Skeletal muscle tissue (tissue), 4 donors: ENCODE data around the gene RNF150. TPM values are rescaled to one million over a fixed set of nuclear protein-coding genes. Genes with fewer than 3 reads are reported as not detected.
A peak's percentile ranks its signal among the peaks of the same experiment; 100 is the strongest.

Experiments used
- H3K27ac ChIP-seq: one replicate; pipeline ENCODE4 v1.7.0; 2013; ENCODE audit warnings: mild to moderate bottlenecking, low read depth, low read length, inconsistent platforms
- H3K27me3 ChIP-seq, 3 donors: one replicate each; pipeline ENCODE4 v1.7.0; 2013; ENCODE audit warnings: low read length in 3 of 3; ENCODE audit not compliant: control insufficient read depth in 3 of 3, insufficient read depth in 3 of 3
- H3K36me3 ChIP-seq, 3 donors: one replicate each; pipeline ENCODE4 v1.7.0; 2013; ENCODE audit warnings: low read length in 3 of 3; ENCODE audit not compliant: control insufficient read depth in 3 of 3, insufficient read depth in 3 of 3
- H3K4me1 ChIP-seq, 3 donors: one replicate each; pipeline ENCODE4 v1.7.0; 2013; ENCODE audit warnings: low read length in 3 of 3, mild to moderate bottlenecking in 3 of 3; ENCODE audit not compliant: control insufficient read depth in 3 of 3, insufficient read depth in 3 of 3
- H3K4me3 ChIP-seq, 3 donors: one replicate each; pipeline ENCODE4 v1.7.0; 2013; ENCODE audit warnings: low read length in 3 of 3
- H3K9ac ChIP-seq, 3 donors: one replicate each; pipeline ENCODE4 v1.7.0; 2013; ENCODE audit warnings: low read length in 3 of 3, mild to moderate bottlenecking in 3 of 3, moderate library complexity in 2 of 3, low read depth in 1 of 3
- H3K9me3 ChIP-seq, 3 donors: one replicate each; pipeline ENCODE4 v1.7.0; 2013; ENCODE audit warnings: low read length in 3 of 3; ENCODE audit not compliant: control insufficient read depth in 3 of 3
- total RNA-seq: library from RNA; depleted of rRNA; stranded (reverse); fragments of >200 nt; gene quantifications from one replicate; pipeline ENCODE4 v1.2.3, GENCODE V29; 2014
- donor health status: Osteomylitis.

Gene RNF150
- total RNA-seq, 1 donor from 2014 or later: 36.5 TPM

DNA sequence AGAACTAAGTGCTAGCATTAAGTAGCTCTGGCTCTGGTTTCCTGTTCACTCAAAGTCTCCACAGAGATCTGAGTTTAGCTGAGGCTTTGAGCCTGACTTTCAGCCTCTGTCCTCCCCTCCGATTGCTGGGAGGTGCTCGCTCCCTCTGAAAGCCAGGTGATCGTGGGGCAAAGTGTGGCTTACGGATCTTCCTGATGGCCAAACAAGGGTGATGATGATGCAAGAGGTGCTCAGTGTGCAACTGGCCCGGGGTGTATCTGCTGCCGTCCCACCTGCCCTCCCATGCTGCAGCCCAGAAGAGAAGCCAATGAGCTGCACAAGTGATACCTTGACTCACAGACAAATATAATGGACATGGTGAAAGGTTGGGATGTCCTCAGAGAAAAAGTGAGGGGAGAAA is 207.9 kb downstream of the RNF150 start:
- no peak overlapping the region for H3K27ac ChIP-seq
- no peaks in the 10 kb centered on the region for H3K9me3 ChIP-seq
- no peaks in the 10 kb centered on the region for H3K27me3 ChIP-seq
- peak overlapping the region in 1 of 3 donors; percentile 17 for H3K4me3 ChIP-seq
- peak overlapping the region in 1 of 3 donors; percentile 41 for H3K9ac ChIP-seq
- no peaks in the 10 kb centered on the region for H3K36me3 ChIP-seq
- peaks cover 9 to 14% (median 14%) of the 10 kb centered on the region in 3 donors for H3K4me1 ChIP-seq

DNA sequence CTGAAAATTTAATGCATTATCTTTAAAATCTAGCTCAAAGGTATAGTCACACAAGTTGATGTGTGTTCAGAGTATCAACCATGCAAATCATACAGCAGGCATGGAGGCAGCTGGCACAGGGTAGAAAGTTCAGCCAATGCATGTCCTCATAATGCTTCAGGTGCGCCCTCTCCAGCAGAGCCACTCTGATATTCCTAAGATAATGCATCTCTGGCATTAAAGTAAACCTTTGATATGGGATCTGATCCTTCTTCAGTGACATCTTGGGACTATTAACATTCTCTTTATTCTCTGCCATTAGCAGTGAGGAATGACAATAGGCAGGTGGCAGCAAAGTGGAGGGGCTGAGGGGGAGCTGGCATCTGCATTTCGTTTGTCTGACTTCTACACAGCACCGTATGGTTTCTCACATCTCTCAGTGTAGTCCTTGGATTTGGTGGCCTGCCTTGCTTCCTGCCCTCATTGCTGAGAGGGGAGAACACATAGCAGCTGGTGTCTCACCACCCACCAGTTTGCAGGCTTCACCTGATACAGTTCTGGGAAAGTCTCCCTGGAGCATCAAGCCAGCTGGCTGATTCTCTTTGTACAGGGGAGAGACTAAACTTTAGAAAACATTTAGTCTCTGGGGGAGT is 208.4 kb downstream of the RNF150 start:
- Histone ChIP-seq H3K4me3 (no peak overlapping the region), H3K27ac (no peak overlapping the region), H3K4me1 (peaks cover 8 to 14% (median 14%) of the 10 kb centered on the region in 3 donors), H3K9ac (peak overlapping the region in 1 of 3 donors; percentile 41), H3K9me3 (no peaks in the 10 kb centered on the region), H3K36me3 (no peaks in the 10 kb centered on the region), H3K27me3 (no peaks in the 10 kb centered on the region)

DNA sequence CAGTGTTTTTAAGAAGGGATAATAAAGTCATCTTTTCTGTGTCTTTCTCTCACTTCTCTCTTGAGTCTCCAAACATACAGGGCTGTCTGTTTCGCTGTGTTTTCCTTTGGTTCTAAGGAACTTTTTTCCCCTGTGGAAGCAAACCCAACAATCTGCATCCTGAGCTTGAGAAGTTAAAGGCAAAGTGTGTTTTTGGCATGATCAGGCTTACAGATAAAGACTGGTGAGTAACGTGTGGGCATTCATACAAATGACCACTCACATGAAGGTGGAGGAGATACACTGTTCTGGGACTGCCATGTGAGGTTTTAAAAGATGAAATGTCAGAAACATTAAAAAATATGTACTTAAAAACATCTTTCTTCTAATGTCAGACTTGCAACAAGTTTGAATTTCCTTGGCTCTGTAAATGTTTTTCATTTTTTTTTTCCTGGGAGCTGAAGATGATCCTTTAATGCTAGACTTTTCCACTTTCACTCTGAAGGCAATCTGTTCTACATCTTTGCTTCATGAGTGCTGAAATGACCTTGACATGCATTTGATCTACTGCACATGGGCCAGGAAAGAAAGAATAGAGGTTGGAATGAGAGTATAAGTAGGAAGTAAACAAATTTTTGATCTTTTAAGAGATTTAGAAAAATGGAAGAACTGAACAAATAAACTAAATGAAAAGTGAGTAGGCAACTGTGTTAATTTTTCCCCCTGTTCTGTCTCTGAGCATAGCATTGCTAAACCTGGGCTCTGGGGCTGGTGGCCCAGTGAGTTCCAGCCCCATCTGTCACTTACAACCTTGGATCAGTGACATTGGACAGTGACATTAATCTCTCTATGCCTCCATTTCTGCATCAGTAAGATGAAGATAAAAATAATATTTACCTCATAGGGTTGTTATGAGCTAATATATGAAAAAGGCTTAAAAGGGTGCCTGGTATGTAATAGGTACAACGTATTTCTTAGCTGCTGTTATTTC is 226.0 kb downstream of the RNF150 start:
- Histone ChIP-seq H3K4me3 (no peak overlapping the region), H3K36me3 (peaks cover 5 to 8% (median 6%) of the 10 kb centered on the region in 3 donors), H3K27me3 (no peaks in the 10 kb centered on the region), H3K9ac (no peak overlapping the region), H3K4me1 (peaks cover 0 to 2% (median 0%) of the 10 kb centered on the region in 3 donors), H3K27ac (no peak overlapping the region), H3K9me3 (no peaks in the 10 kb centered on the region)

DNA sequence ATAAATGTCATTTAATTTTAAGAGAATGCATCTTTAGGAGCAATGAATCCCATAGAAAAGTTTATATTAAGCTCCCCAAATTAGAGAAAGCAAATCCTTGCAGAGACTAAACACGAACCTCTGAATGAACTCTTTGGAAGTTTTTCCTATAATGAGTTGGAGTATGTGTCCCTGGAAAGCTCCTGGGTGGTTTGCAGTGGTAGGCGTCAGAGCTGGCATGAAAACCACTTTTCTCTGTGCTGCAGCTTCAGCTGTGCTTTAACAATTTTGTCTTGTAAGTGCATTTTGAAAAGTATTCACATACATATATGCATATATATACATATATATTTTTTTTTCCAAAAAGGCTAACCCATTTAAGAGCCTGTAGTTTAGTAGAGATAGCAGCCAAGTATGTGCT is 228.4 kb downstream of the RNF150 start:
- Histone ChIP-seq H3K36me3 (no peaks in the 10 kb centered on the region), H3K27me3 (no peaks in the 10 kb centered on the region), H3K4me1 (peaks cover 0 to 2% (median 0%) of the 10 kb centered on the region in 3 donors), H3K9me3 (no peaks in the 10 kb centered on the region), H3K9ac (no peak overlapping the region), H3K27ac (no peak overlapping the region), H3K4me3 (no peak overlapping the region)

DNA sequence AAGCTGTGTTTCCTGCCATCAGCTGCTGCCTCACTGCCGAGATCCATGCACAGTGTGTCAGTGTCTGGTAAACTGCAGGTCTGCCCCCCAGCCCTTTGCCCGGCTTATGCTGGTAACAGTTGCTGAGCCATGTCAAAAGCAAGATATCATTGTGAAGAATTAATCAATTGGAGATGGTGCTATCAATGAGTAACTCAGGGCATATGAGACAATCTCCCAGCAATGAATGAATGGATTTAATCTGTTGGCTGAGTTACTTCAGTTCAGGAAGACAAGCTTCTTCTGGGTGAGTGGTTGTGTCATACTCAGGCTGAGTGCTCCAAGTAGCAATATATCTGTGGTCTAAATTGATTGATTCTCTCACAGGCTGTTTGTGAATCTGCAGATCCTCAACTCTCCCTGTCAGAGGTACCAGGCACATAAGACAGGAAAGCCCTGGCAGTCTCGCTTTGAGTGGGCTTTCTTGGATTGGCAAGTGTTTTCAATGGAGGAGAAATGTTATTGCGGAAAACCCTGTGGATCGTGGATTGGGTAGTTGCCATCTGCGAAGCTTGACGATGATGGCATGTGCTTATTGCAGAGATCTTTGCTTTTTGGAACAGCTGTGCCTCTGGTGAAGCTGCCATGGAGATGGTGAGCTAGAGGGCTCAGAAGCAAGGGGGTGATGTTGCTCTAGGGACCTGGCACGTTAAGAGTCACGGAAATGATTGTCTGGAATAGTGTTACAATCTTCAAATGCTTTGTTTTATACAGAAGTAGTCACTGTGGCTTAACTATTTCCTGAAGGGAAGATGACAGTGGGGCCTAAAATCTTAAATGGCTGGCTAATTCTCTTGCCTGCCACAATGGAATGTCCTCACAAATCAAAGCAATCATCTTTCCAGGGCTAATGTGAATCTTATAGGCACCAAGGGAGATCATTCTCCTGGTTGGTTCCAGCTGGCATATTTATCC is 229.5 kb downstream of the RNF150 start:
- Histone ChIP-seq H3K9ac (no peak overlapping the region), H3K4me1 (peaks cover 0 to 2% (median 0%) of the 10 kb centered on the region in 3 donors), H3K4me3 (no peak overlapping the region), H3K27ac (no peak overlapping the region), H3K36me3 (no peaks in the 10 kb centered on the region), H3K27me3 (no peaks in the 10 kb centered on the region), H3K9me3 (no peaks in the 10 kb centered on the region)

- Histone ChIP-seq H3K27me3 (no peaks in the 10 kb centered on the region), H3K9ac (no peak overlapping the region), H3K4me1 (no peaks in the 10 kb centered on the region), H3K27ac (no peak overlapping the region), H3K9me3 (no peaks in the 10 kb centered on the region), H3K4me3 (no peak overlapping the region), H3K36me3 (no peaks in the 10 kb centered on the region)
Observed at GRCh38 chr4:140901736-140902336, 231.4 kb downstream of the RNF150 start.

DNA sequence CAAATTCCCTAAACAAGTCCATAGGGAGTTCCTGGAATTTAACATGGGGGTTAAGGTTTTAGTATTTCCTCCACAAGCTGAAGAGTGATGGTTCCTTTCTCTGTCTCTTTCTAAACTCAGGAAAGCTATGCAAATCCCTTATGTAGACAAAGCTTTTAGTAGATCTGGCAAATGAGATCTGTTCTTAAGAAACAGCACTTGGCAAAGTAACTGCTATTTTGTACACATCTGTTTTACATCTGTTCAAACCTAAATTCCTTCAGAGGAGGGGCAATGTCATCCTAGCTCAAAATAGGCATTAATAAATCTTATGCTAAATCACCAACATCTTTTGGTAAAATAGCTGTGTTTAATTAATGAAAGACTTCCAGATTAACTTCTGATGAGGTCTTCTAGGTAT is 239.3 kb downstream of the RNF150 start:
- H3K4me1 ChIP-seq: peaks cover 0 to under 1% (median 0%) of the 10 kb centered on the region in 3 donors
- H3K36me3 ChIP-seq: no peaks in the 10 kb centered on the region
- H3K4me3 ChIP-seq: no peak overlapping the region
- H3K27ac ChIP-seq: no peak overlapping the region
- no peak overlapping the region for H3K9ac ChIP-seq
- H3K9me3 ChIP-seq: no peaks in the 10 kb centered on the region
- H3K27me3 ChIP-seq: no peaks in the 10 kb centered on the region

- Histone ChIP-seq H3K9me3 (no peaks in the 10 kb centered on the region), H3K4me3 (no peak overlapping the region), H3K36me3 (no peaks in the 10 kb centered on the region), H3K4me1 (peaks cover 11 to 15% (median 12%) of the 10 kb centered on the region in 3 donors), H3K9ac (peak overlapping the region in 2 of 3 donors; percentile 36 to 57), H3K27me3 (no peaks in the 10 kb centered on the region), H3K27ac (peak overlapping the region; percentile 3)
Observed at GRCh38 chr4:140888054-140888453, 245.2 kb downstream of the RNF150 start.

DNA sequence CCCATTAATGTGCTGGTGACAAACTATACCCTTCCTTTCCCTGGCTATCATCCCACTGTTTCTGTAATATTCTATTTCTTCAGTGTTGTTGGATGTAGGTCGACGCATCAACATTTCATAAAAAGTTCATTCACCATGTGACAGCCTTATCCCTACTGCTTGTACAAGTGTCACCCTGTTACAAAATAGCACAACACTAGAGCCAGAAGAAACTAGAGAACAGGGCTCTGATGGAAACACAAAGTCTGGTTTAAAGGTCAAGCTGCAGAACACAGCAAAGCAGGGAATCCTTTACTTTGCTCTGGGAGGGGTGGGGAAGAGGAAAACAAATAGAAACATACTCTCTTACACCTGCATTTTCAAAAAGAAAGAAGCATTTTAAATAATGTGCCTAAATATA is 245.8 kb downstream of the RNF150 start:
- Histone ChIP-seq H3K9me3 (no peaks in the 10 kb centered on the region), H3K4me1 (peaks cover 11 to 15% (median 12%) of the 10 kb centered on the region in 3 donors), H3K36me3 (no peaks in the 10 kb centered on the region), H3K4me3 (no peak overlapping the region), H3K27me3 (no peaks in the 10 kb centered on the region), H3K9ac (peak overlapping the region in 2 of 3 donors; percentile 36 to 57), H3K27ac (peak overlapping the region; percentile 3)
